ENCODE data around the gene FBF1. TPM values are rescaled to one million over a fixed set of nuclear protein-coding genes. Genes with fewer than 3 reads are reported as not detected.

The FBF1 gene
- total and polyA plus RNA-seq, 2 of the 4 experiments (the other 2 are of a cell fraction) = 4.5 to 8.0 TPM

DNA sequence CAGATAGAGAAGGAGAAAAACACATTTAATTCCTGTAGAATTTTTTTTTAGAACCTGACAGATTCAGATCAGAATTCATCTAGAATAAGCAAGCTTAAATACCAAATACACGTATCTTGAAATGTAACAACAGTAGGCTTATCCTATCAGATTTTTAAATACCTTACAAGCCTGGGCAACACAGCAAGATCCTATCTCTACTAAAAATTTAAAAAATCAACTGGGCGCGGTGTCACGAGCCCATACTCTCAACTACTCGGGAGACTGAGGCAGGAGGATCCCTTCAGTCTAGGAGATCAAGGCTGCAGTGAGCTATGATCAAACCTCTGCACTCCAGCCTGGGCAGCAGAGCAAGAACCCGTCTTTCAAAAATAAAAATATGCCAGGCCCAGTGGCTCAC, 24.6 kb upstream of the FBF1 start:
- Histone ChIP-seq H3K27ac (ENCODE audit: insufficient read depth, low read length) (no peak overlapping the region), H3K9me1 (ENCODE audit: insufficient read depth, low read length) (no peaks in the 10 kb centered on the region), H2BK120ac (ENCODE audit: low read depth, low read length) (no peak overlapping the region), H4K91ac (ENCODE audit: insufficient read depth, low read depth, low read length) (no peak overlapping the region), H2AK5ac (ENCODE audit: low read depth, low read length) (no peak overlapping the region), H4K8ac (ENCODE audit: low read depth in 2 of 2, low read length in 2 of 2) (no peak overlapping the region), H3K14ac (replicated peaks; ENCODE audit: low read depth, low read length) (no peak overlapping the region), H3K79me1 (ENCODE audit: low read depth in 1 of 2, low read length in 2 of 2) (peaks cover 22 to 51% of the 10 kb centered on the region in 2 experiments), H3K9ac (ENCODE audit: low read depth, low read length) (no peak overlapping the region), H3K4me1 (ENCODE audit: control insufficient read depth, insufficient read depth, low read length) (no peaks in the 10 kb centered on the region), H2AFZ (replicated peaks; ENCODE audit: low read length, poor library complexity) (no peak overlapping the region), H3K18ac (ENCODE audit: low read depth, low read length) (no peak overlapping the region), H2BK5ac (ENCODE audit: low read depth, low read length, poor library complexity, severe bottlenecking) (no peak overlapping the region), H4K20me1 (ENCODE audit: insufficient read depth, low read length) (peaks cover 15% of the 10 kb centered on the region; the same call in 1 of the 2 replicates), H3K4me3 (ENCODE audit: insufficient read depth, low read depth, low read length) (no peak overlapping the region), H2AK9ac (replicated peaks; ENCODE audit: low read depth, low read length, poor library complexity) (no peak overlapping the region), H3K56ac (ENCODE audit: extremely low read depth, insufficient read depth, low read length) (no peak overlapping the region), H3K9me3 (ENCODE audit: control insufficient read depth, insufficient read depth, low read length) (no peaks in the 10 kb centered on the region), H3K27me3 (ENCODE audit: control insufficient read depth, insufficient read depth, low read length) (no peaks in the 10 kb centered on the region), H3K4ac (ENCODE audit: low read depth, low read length) (no peak overlapping the region), H2BK20ac (ENCODE audit: low read depth, low read length) (no peak overlapping the region), H3K36me3 (ENCODE audit: control insufficient read depth, insufficient read depth, low read length) (peaks cover 10% of the 10 kb centered on the region), H4K5ac (ENCODE audit: low read depth, low read length) (no peak overlapping the region), H2BK15ac (ENCODE audit: low read depth, low read length) (no peak overlapping the region), H3K4me2 (ENCODE audit: low read depth, low read length) (no peak overlapping the region), H3K23ac (ENCODE audit: low read depth, low read length) (no peak overlapping the region)
- ATAC-seq (ENCODE audit: low read depth) (no peak), DNase-seq (no peak)
- dilution Hi-C loops (cut with HindIII; ENCODE audit: low sequenced_read_pairs, unreplicated experiment) = no loop called here
- in situ Hi-C loops (cut with MboI; ENCODE audit: low sequenced_read_pairs) = no loop called here
- intact Hi-C loops (cut with micrococcal nuclease) = no loop called here
- 100% methylated on average over 1 of the region's 6 CpGs; no CpG with 5 or more reads in 1 of the 2 experiments for WGBS, 2 experiments (ENCODE audit: extremely low coverage in 2 of 2, insufficient read length in 1 of 2)
- ChIA-PET POLR2A (ENCODE audit: unreplicated experiment) (no interaction called here), CTCF (interaction anchor here (0.7 kb wide), 1 partner anchor 592 kb away, joined by 3 read pairs; no protein-coding TSS in a partner anchor)
- no TSS peak for BruUV-seq (replicated peaks)
- TF ChIP-seq RAD21 (IDR thresholded peaks at IDR 0.05; ENCODE audit: low read length) (no peak), MAFK (IDR thresholded peaks at IDR 0.05; ENCODE audit: low read depth, low read length) (no peak), RFX5 (IDR thresholded peaks at IDR 0.05; ENCODE audit: low read depth, low read length) (no peak), POLR2A (IDR thresholded peaks at IDR 0.05; ENCODE audit: low read depth, low read length) (no peak), CEBPB (IDR thresholded peaks at IDR 0.05; ENCODE audit: low read depth, low read length) (no peak), MXI1 (IDR thresholded peaks at IDR 0.05; ENCODE audit: borderline replicate concordance, low read depth, low read length) (no peak), CTCF (conservative IDR thresholded peaks at IDR 0.05; ENCODE audit: low read depth, low read length) (no peak), NFE2L2 (IDR thresholded peaks at IDR 0.05; ENCODE audit: low read depth, low read length) (no peak), FOS (IDR thresholded peaks at IDR 0.05; ENCODE audit: low read depth, low read length) (no peak), RCOR1 (IDR thresholded peaks at IDR 0.05; ENCODE audit: insufficient replicate concordance, low read length) (no peak)
- TF ChIP-seq, protein P1, sequence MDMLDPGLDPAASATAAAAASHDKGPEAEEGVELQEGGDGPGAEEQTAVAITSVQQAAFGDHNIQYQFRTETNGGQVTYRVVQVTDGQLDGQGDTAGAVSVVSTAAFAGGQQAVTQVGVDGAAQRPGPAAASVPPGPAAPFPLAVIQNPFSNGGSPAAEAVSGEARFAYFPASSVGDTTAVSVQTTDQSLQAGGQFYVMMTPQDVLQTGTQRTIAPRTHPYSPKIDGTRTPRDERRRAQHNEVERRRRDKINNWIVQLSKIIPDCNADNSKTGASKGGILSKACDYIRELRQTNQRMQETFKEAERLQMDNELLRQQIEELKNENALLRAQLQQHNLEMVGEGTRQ (IDR thresholded peaks at IDR 0.05; ENCODE audit: low read depth, low read length) = no peak
